PC-9 (cell line): ENCODE results near the gene ARHGAP42.

Source experiments
- EZH2 ChIP-seq: fragments of 200-600 bp; sonication (generic); IDR thresholded peaks from 2 replicates; pipeline ENCODE4 v1.8.0; 2017; ENCODE audit warnings: antibody characterized with exemption, low read depth
- TF ChIP-seq, protein P1 (sequence below): fragments of 200-600 bp; sonication (generic); conservative IDR thresholded peaks from 2 replicates; pipeline ENCODE4 v1.6.1; 2017; ENCODE audit warnings: mixed run types, antibody characterized with exemption, mild to moderate bottlenecking, moderate library complexity

DNA sequence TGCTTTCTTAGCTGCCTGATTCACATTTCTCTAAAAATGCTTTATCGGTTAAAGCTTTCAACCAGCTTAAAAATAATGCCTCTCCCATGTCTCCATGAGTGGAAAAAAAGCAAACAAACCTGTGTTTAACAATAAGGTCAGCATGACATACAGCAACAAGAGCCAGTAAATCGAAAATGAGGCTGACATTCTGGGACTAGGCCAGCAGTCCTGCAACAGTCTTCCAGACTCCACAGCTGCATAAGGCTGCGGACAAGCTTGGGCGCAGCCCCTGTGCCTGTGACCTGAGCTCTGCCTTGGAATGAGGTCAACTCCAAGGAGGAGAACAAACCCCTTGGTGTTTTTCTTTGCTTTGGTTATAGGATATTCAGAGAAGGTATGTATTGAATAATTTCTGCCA lies 347.0 kb downstream of the ARHGAP42 start:
- TF ChIP-seq, protein P1, sequence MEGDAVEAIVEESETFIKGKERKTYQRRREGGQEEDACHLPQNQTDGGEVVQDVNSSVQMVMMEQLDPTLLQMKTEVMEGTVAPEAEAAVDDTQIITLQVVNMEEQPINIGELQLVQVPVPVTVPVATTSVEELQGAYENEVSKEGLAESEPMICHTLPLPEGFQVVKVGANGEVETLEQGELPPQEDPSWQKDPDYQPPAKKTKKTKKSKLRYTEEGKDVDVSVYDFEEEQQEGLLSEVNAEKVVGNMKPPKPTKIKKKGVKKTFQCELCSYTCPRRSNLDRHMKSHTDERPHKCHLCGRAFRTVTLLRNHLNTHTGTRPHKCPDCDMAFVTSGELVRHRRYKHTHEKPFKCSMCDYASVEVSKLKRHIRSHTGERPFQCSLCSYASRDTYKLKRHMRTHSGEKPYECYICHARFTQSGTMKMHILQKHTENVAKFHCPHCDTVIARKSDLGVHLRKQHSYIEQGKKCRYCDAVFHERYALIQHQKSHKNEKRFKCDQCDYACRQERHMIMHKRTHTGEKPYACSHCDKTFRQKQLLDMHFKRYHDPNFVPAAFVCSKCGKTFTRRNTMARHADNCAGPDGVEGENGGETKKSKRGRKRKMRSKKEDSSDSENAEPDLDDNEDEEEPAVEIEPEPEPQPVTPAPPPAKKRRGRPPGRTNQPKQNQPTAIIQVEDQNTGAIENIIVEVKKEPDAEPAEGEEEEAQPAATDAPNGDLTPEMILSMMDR, result no peak
- no peak for TF ChIP-seq EZH2
